Measurements from ENCODE around the gene SCAMP4.
"Not testable (repeated sequence)": the region's sequence is repeated elsewhere in the genome, so short reads cannot be mapped to it uniquely, and the experiment has no call there.

The SCAMP4 gene

GRCh38 chr19:1867349-1867724 is 37.9 kb upstream of the SCAMP4 start:
- DNase-seq: no peak

DNA sequence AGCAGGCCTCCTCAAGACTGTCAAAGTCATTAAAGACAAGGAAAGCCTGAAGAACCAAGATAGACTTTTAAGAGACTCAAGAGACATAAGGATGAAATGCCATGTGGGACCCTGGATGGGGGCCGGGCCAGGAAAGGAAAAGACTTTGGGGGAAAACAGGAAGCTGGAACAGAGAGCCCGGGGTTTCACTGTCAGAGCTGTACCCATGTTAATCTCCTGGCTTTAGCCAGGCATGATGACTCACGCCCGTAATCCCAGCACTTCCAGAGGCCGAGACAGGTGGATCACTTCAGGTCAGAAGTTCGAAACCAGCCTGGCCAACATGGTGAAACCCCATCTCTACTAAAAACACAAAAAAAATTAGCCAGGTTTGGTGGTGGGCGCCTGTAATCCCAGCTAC is 36.2 kb upstream of the SCAMP4 start:
- no peak for DNase-seq

DNA sequence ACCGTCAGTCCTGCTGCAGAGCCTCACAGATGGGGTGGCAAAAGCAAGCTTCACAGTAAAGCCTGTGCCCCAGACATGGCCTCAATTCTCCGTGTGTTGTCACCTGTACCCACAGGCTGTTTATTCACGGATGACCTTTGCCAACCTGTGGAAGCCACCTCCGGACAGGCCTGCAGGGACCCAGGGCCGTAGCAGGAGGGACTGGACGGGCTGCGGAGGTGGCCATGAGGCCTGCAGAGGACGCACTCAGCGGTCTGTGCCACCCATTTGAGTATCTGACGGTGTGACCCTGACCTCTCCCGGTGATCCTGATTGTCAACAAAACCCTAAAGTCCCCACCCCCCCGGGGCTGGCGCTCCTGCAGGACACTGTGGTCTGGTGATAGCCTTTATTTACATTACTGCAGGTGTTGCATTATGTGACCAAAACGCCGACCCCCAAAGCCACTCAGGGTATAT is 34.0 kb upstream of the SCAMP4 start:
- no peak for DNase-seq

DNA sequence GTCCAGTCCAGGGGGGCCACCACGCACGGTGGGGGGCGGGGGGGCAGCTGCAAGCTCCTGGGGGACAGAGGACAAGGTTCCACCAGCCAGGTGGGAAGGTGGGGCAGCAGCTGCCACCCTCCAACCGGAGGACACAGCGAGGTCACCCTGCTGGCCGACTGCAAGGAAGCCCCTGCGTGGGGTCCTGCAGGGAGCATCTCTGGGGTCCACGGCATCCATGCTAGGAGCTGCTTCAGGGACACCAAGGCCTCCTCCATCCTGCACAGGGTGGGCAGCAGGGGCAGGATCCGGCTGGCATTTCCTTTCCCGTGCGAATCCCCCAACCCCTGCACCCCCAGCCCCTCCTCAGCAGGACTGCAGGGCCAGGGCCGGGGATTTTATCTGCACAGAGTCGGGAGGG is 33.6 kb upstream of the SCAMP4 start:
- DNase-seq: no peak

GRCh38 chr19:1872807-1873523 is 32.2 kb upstream of the SCAMP4 start:
- DNase-seq: no peak

DNA sequence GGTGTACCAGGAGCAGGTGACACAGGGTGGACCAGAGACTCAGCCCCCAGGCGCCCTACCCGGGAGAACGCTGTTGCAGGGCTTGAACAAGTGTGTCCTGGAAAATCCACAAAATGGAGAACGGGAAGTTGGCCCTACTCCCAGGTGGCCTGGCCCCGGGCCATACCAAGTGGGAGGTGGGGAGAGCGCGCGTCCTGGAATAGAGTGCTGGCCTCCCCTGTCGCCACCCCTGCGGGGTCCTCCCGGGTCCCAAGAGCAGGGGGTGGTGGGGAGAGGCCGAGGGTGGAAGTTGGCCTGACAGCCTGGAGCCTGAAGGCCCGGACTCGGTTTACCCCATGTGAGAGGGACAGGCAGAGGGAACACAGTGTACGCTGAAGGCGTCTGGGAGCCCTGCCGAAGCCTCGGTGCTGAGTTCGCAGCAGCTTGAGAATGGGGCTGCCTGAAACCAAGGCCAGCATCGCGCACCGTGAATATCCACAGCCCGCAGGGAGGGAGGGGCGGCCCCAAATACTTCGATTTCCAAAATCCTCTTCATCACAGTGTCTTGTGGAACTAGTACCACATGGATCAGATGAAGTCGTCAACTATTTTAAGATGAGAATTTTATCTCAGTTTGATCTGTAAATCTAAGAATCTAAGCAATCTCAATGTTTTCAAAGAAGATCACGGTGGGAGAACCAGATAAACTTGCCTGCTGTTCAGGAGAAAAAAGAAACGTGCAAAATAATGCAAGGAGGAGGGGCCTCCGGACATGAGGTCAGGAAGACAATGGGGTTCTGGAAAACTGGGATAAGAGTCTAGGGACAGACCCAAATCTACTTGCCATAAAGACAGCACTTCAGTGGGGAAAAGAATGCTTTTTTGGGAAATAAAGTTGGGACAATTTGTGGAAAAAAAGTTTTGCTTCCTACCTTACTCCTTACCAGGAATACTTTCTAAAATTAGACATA is 31.4 kb upstream of the SCAMP4 start:
- DNase-seq: no peak

GRCh38 chr19:1874554-1875185 is 30.5 kb upstream of the SCAMP4 start:
- DNase-seq: peak; percentile 34

DNA sequence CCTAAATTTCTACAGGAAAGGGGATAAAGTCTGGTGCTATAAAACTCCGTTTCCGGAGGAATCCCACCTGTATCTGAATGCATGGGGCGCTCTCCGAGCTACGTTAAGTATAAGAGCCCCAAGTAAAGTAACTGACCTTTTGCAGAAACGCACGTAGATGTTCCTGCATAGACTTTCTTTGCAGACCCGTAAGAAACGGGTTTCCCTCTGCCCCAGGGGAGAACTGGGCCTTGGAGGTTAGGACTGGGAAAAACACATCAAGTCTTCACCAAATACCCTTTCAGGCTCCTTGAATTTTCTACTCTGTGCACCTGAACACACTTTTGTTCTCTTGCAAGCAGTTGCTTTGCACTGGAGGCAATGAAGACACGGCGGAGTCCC is 29.9 kb upstream of the SCAMP4 start:
- DNase-seq: not testable (repeated sequence)

- DNase-seq: peak; percentile 90
These were observed 29.3 kb upstream of the SCAMP4 start for GRCh38 chr19:1875646-1876495.

DNA sequence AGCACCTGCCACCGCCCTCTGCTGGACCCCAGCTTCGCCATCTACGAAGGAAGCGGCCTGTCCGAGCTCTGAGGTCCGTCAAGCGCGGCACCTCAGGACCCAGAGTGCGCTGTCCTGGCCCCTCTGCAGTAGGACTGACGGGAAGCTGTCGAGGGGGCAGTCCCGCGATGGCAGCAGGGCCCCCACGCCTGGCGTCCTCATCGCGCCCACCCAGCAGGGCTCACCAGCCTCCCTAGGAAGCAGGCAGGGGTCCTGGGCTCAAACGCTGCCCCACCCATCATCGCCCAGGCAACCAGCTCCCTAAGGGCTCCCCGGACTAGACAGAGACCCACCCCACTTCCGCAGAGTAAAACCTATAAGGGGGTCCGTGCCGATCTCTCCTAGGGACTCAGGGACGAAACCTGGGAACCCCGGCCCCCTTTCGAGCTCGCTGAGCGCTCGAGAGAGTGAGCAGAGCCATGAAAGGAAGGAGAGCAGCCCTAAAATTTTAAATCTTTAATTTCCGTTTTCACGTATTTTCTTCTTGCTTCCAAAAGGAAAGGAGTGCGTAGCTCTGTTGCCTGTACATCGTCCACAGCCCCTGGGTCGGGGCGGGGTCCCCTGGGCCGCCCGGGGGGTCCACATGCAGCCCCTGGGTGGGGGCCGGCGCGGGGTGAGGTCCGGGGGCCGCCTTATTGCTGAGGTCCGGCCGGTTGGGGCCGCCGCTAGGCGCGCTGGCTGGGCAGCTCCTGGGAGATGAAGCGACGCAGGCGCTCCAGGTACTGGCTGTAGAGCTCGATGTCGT is 28.5 kb upstream of the SCAMP4 start:
- DNase-seq: not testable (repeated sequence)

- not testable (repeated sequence) for DNase-seq
These were observed 27.9 kb upstream of the SCAMP4 start for GRCh38 chr19:1877280-1877660.

DNA sequence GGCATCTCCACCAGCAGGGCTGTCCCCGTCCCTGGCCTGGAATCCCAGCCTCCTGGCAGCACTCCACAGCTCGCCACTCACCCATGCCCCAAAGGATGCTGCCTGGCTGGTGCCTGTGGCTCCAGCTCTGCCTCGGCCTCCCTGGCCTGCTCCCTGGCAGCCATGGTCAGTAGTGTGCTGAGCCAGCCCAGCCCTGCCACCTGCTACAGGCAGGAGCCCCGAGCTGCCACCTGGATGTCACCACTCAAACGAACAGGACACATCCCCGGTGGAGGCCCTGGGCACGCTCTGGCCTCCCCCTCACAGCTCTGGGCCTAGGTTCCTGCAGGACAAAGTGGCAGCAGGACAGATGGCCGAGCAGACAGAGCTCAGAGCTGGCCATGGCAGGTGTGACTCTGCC is 26.6 kb upstream of the SCAMP4 start:
- not testable (repeated sequence) for DNase-seq

- DNase-seq: not testable (repeated sequence)
These were observed 25.2 kb upstream of the SCAMP4 start for GRCh38 chr19:1879982-1880381.

DNA sequence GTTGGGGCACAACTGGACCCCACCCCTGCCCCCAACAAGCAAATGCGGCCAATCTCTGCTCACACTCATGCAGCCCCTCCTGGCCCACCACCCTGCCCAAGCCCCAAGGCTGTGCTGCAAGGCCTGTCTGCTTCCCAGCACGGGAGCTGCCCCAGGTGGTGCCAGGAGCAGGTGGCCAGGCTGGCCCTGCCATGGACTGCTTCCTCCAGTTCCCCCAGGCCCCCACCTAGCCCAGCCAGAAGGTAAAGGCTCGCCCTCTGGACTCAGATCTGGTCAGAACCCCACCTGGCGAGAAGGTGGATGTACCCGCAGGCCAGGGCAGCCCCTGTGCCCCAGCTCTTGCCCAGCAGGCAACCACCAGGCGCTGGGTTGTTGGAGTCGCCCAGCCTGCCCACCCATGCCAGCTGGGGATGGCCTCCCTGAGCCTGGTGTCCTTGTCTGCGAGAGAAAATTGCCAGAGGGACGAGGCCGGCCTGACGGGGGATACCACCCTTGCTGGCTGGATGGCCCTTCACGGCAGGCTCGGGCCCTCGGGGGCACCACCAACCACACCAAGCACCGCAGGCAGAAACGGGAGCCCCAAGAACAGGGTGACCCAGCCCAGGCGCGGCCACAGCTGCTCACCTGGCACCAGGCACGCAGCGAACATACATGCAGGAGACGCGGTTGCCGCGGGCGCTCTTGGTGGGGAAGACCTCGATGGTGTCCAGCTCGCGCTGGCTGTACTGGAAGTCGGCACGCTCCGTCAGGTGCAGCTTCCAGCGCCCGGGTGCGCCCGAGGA is 24.4 kb upstream of the SCAMP4 start:
- DNase-seq: no peak

GRCh38 chr19:1881393-1882088 is 23.7 kb upstream of the SCAMP4 start:
- DNase-seq: not testable (repeated sequence)

DNA sequence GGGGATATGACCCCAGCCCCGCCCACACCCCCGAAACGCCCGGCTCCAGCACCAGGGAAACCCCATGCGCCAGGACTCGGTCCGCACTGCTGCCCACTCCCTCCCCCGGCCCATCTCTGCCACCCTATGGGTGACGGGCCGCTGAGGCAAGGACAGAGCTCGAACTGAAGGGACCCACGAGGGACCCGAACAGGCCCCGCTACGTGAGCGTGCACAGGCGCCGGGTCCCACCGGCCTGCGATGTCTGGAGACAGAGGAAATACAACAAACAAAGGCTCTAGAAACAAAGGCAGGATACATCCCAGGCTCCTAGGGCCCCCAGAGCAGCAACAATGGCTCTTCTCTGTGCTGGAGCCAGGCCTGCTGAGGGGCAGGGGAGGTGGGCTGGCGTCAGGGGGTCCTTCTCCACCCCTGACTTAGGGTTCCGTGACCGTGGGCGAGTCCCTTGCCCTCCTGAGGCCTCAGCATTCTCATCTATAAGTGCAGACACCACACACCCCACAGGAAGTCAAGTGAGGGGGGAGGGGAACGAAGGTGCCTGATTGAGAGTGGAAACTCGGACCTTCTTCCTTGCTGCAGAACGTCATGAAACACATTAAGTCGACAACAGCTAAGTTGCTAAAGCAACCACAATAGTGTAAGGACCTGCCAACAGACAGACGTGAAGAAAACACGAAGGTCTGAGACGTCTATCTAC is 23.0 kb upstream of the SCAMP4 start:
- DNase-seq: peak; percentile 81

DNA sequence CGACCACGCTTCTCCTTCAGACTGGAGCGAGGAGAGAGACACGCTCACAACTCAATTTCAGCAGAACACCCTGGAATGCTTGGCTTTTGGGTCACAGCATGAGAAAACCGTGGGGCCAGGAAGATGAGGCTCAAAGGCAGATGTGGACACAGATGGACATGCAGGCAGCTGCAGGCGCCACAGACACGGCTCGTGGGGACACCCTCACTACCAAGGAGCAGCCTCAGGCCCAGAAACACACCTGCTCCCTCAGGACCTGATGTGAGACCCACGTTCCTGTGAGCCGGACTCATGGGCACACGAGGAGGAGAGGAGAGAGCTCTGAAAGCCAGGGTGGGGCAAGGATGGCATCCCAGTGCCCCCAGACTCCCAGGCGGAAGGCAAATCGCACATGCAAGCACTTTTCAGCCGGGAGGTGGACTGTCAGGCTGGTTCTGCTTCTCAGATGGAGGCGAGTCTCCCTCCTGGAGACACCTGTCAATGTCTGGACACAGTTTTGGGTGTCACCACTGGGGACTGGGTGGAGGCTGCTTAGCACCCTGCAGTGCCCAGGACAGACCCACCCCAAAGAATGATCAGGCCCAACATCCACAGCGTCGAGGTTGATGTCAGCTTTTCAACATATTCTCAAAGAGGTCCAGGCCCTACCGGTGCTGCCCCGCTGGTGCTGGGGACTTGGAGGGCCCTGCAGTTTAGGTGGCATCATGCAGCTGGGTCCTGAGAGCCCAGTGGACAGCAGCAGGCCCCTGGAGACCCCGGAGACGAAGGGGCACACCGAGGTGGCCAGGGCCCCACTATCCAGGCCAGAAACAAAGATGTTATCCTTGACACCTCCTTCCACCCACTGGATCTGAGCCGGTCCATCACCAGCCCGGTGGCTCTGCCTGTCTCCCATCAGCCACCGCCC is 22.2 kb upstream of the SCAMP4 start:
- DNase-seq: no peak

DNA sequence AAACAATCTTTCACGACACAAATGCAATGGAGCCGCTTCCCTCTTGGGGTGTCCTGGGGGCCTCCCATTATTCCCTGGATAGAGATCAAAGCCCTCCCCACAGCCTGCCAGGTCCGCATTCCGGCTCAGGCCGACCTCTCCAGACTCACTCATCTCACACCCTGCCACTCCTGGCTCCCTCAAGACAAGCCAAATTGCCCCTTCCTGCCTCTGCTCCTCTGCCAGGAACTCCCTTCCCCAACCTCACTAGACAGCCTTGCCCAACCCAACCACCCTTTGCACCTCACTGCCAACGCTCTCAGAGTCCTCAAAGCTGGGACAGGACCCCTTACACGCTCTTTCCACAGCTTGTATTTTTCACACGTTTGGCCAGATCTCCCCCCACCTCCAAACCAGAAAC is 21.4 kb upstream of the SCAMP4 start:
- DNase-seq: peak; percentile 35
